AG09309 (cell line): ENCODE results near the gene CLASRP.
"Not testable (repeated sequence)": the region's sequence is repeated elsewhere in the genome, so short reads cannot be mapped to it uniquely, and the experiment has no call there.

ENCODE experiments used
- DNase-seq: peaks from one replicate; pipeline ENCODE4 v3.0.0-alpha.2; 2010; ENCODE audit warnings: low read depth
- H3K4me3 ChIP-seq: 2 replicates; pipeline ENCODE4 v1.5.1; 2011; ENCODE audit warnings: mild to moderate bottlenecking, low read depth, low read length, moderate library complexity; ENCODE audit not compliant: control insufficient read depth
- CTCF ChIP-seq: IDR thresholded peaks from 2 replicates; pipeline ENCODE4 v1.5.1; 2011; ENCODE audit warnings: mild to moderate bottlenecking, low read depth, low read length, inconsistent platforms; ENCODE audit not compliant: insufficient read depth, control insufficient read depth; ENCODE audit errors: missing control alignments

CLASRP gene

GRCh38 chr19:44993926-44994537 lies 44.8 kb upstream of the CLASRP start:
- no peak for DNase-seq
- no peak for TF ChIP-seq CTCF
- no peak overlapping the region for H3K4me3 ChIP-seq

GRCh38 chr19:44998025-44998424 lies 40.8 kb upstream of the CLASRP start:
- no peak for TF ChIP-seq CTCF
- no peak for DNase-seq
- no peak overlapping the region for H3K4me3 ChIP-seq

GRCh38 chr19:44999131-44999925 lies 39.5 kb upstream of the CLASRP start:
- not testable (repeated sequence) for H3K4me3 ChIP-seq, DNase-seq

- peak overlapping the region; percentile 48 for H3K4me3 ChIP-seq
- DNase-seq = not testable (repeated sequence)
These were observed 38.2 kb upstream of the CLASRP start for GRCh38 chr19:45000665-45001064.

- H3K4me3 ChIP-seq = peak within 1 kb of the TSS; percentile 88
- TF ChIP-seq CTCF = no peak
- peak; percentile 31 for DNase-seq
These were observed 37.6 kb upstream of the CLASRP start, which contains the start of gene RELB for GRCh38 chr19:45001087-45001739. Gene RELB (plus strand): TSS chr19:45001464. CDS start chr19:45001580, 116 bp downstream.

- no peak overlapping the region for H3K4me3 ChIP-seq
- DNase-seq = no peak
- TF ChIP-seq CTCF = no peak
These were observed 35.4 kb upstream of the CLASRP start for GRCh38 chr19:45003485-45003884.

GRCh38 chr19:45005787-45006186 lies 33.1 kb upstream of the CLASRP start:
- no peak overlapping the region for H3K4me3 ChIP-seq
- TF ChIP-seq CTCF = no peak
- no peak for DNase-seq
